ENCODE measurements around the gene PRPF8.

GRCh38 chr17:1727876-1728630 lies 43.4 kb upstream of the PRPF8 start:
- no peak for TF ChIP-seq CTCF (IDR thresholded peaks at IDR 0.05)
- TF ChIP-seq POLR2AphosphoS5 (IDR thresholded peaks at IDR 0.05), result no peak
- TF ChIP-seq POLR2A (IDR thresholded peaks at IDR 0.05), result no peak
